Osteocyte (in vitro differentiated cells): Measurements from ENCODE around the gene ERN1. TPM values are rescaled to one million over a fixed set of nuclear protein-coding genes. Genes with fewer than 3 reads are reported as not detected.

Experiments
- DNase-seq: peaks from one replicate; pipeline ENCODE4 v3.0.0; 2021; ENCODE audit warnings: mixed read lengths; ENCODE audit not compliant: unreplicated experiment; ENCODE audit errors: extremely low spot score
- H3K27ac Mint-ChIP-seq: one replicate; pipeline ENCODE4 v1.8.0; 2021; ENCODE audit warnings: mild to moderate bottlenecking, mixed read lengths; ENCODE audit not compliant: unreplicated experiment
- H3K27me3 Mint-ChIP-seq: one replicate; pipeline ENCODE4 v1.8.0; 2021; ENCODE audit warnings: mixed read lengths; ENCODE audit not compliant: unreplicated experiment
- H3K36me3 Mint-ChIP-seq: one replicate; pipeline ENCODE4 v1.8.0; 2021; ENCODE audit warnings: mixed read lengths; ENCODE audit not compliant: unreplicated experiment
- H3K4me1 Mint-ChIP-seq: one replicate; pipeline ENCODE4 v1.8.0; 2021; ENCODE audit warnings: mixed read lengths; ENCODE audit not compliant: unreplicated experiment
- H3K4me3 Mint-ChIP-seq: one replicate; pipeline ENCODE4 v1.8.0; 2021; ENCODE audit warnings: mild to moderate bottlenecking, moderate library complexity, mixed read lengths; ENCODE audit not compliant: unreplicated experiment
- H3K9me3 Mint-ChIP-seq: one replicate; pipeline ENCODE4 v1.8.0; 2021; ENCODE audit warnings: mixed read lengths; ENCODE audit not compliant: unreplicated experiment
- CTCF ChIP-seq: fragments of 200-600 bp; sonication (generic); IDR thresholded peaks from 2 replicates; pipeline ENCODE4 v1.5.0; 2021; ENCODE audit warnings: antibody characterized with exemption, mild to moderate bottlenecking, moderate library complexity
- total RNA-seq: library from RNA; stranded (reverse); gene quantifications from 2 replicates; pipeline ENCODE4 v1.2.1, GENCODE V29; 2021

ERN1 gene
- total RNA-seq, 1 donor from 2014 or later = 21.4 TPM

- peak; percentile 51 for TF ChIP-seq CTCF
- peaks cover 4% of the 10 kb centered on the region for H3K9me3 Mint-ChIP-seq
- H3K27ac Mint-ChIP-seq = no peak overlapping the region
- H3K36me3 Mint-ChIP-seq = peaks cover 49% of the 10 kb centered on the region
- no peak overlapping the region for H3K4me3 Mint-ChIP-seq
- no peaks in the 10 kb centered on the region for H3K4me1 Mint-ChIP-seq
- no peaks in the 10 kb centered on the region for H3K27me3 Mint-ChIP-seq
- DNase-seq = no peak
These were observed 66.1 kb downstream of the ERN1 start for GRCh38 chr17:64063766-64064224.

- Mint-ChIP-seq H3K27me3 (no peaks in the 10 kb centered on the region), H3K4me3 (no peak overlapping the region), H3K27ac (no peak overlapping the region), H3K4me1 (no peaks in the 10 kb centered on the region), H3K9me3 (no peaks in the 10 kb centered on the region), H3K36me3 (peaks cover 44% of the 10 kb centered on the region)
- no peak for TF ChIP-seq CTCF
- DNase-seq = no peak
These were observed 66.9 kb downstream of the ERN1 start for GRCh38 chr17:64063088-64063487.

GRCh38 chr17:64061178-64061898, 68.6 kb downstream of the ERN1 start:
- DNase-seq = no peak
- H3K27me3 Mint-ChIP-seq = no peaks in the 10 kb centered on the region
- no peaks in the 10 kb centered on the region for H3K4me1 Mint-ChIP-seq
- TF ChIP-seq CTCF = no peak
- no peak overlapping the region for H3K27ac Mint-ChIP-seq
- H3K36me3 Mint-ChIP-seq = peaks cover 38% of the 10 kb centered on the region
- no peaks in the 10 kb centered on the region for H3K9me3 Mint-ChIP-seq
- H3K4me3 Mint-ChIP-seq = no peak overlapping the region

- Mint-ChIP-seq H3K4me3 (no peak overlapping the region), H3K9me3 (no peaks in the 10 kb centered on the region), H3K4me1 (no peaks in the 10 kb centered on the region), H3K36me3 (peaks cover 40% of the 10 kb centered on the region), H3K27me3 (no peaks in the 10 kb centered on the region), H3K27ac (no peak overlapping the region)
- no peak for DNase-seq
- no peak for TF ChIP-seq CTCF
These were observed 69.6 kb downstream of the ERN1 start for GRCh38 chr17:64060331-64060730.

- no peak overlapping the region for H3K4me3 Mint-ChIP-seq
- no peaks in the 10 kb centered on the region for H3K27me3 Mint-ChIP-seq
- peaks cover 42% of the 10 kb centered on the region for H3K36me3 Mint-ChIP-seq
- TF ChIP-seq CTCF = no peak
- H3K27ac Mint-ChIP-seq = no peak overlapping the region
- H3K9me3 Mint-ChIP-seq = no peaks in the 10 kb centered on the region
- no peak for DNase-seq
- H3K4me1 Mint-ChIP-seq = no peaks in the 10 kb centered on the region
These were observed 70.2 kb downstream of the ERN1 start for GRCh38 chr17:64059756-64060155.
